PC-3 (cell line): Measurements from ENCODE around the gene ULBP2.

Experiments used
- CTCF ChIP-seq: fragments of 300-600 bp; sonication (generic); conservative IDR thresholded peaks from 2 replicates; pipeline ENCODE4 v1.5.1; 2017; ENCODE audit warnings: antibody characterized with exemption, low read depth, mild to moderate bottlenecking, low read length
- EZH2 ChIP-seq: fragments of 300-600 bp; sonication (generic); IDR thresholded peaks from one replicate; pipeline ENCODE4 v1.6.1; 2017; ENCODE audit warnings: antibody characterized with exemption, mild to moderate bottlenecking, low read length; ENCODE audit not compliant: unreplicated experiment
- EZH2phosphoT487 ChIP-seq: fragments of 300-600 bp; sonication (generic); IDR thresholded peaks from 2 replicates; pipeline ENCODE4 v1.6.1; 2018; ENCODE audit warnings: mild to moderate bottlenecking, antibody characterized with exemption, low read length, borderline replicate concordance

- TF ChIP-seq CTCF (no peak), EZH2 (no peak), EZH2phosphoT487 (no peak)
Measured at GRCh38 chr6:149923327-149923986, 18.4 kb upstream of the ULBP2 start.
